ENCODE results near the gene HEATR5A.
A peak's percentile ranks its signal among the peaks of the same experiment; 100 is the strongest.
"Not testable (repeated sequence)": the region's sequence is repeated elsewhere in the genome, so short reads cannot be mapped to it uniquely, and the experiment has no call there.

The HEATR5A gene

DNA sequence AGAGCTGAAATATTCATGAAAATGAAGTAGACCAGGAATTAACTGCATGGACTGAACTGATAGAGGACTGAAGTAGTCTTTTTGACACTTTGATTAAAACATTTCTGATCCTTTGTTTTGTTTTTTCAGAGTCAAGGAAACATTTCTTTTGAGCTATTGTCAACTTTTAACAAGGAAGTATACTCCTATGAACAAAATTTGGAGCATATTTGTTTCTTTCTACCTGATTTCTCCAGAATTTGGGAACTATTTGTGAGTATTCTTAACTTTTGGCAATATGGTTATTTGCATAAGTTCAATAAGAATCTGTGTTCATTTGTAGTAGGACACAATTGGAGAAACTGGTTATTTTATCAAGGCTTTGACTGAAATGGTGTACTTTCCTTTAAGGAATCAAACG lies 141.5 kb downstream of the HEATR5A start:
- no peak for DNase-seq

- DNase-seq = no peak
These were observed 143.3 kb downstream of the HEATR5A start for GRCh38 chr14:31277085-31277484.

GRCh38 chr14:31276417-31276816 lies 143.9 kb downstream of the HEATR5A start:
- DNase-seq = not testable (repeated sequence)

GRCh38 chr14:31275731-31276130 lies 144.6 kb downstream of the HEATR5A start:
- no peak for DNase-seq

DNA sequence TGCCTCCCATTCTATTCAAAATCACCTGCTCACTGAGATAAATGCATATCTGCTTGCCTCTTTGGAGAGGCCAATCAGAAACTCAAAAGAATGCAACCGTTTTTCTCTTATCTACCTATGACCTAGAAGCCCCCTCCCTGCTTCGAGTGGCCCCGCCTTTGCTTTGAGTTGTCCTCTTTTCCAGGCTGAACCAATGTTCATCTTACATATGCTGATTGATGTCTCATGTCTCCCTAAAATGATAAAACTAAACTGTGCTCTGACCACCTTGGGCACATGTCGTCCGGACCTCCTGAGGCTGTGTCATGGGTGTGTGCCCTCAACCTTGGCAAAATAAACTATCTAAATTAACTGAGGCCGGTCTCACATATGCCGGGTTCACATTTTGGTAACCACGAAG lies 148.7 kb downstream of the HEATR5A start:
- no peak for DNase-seq

DNA sequence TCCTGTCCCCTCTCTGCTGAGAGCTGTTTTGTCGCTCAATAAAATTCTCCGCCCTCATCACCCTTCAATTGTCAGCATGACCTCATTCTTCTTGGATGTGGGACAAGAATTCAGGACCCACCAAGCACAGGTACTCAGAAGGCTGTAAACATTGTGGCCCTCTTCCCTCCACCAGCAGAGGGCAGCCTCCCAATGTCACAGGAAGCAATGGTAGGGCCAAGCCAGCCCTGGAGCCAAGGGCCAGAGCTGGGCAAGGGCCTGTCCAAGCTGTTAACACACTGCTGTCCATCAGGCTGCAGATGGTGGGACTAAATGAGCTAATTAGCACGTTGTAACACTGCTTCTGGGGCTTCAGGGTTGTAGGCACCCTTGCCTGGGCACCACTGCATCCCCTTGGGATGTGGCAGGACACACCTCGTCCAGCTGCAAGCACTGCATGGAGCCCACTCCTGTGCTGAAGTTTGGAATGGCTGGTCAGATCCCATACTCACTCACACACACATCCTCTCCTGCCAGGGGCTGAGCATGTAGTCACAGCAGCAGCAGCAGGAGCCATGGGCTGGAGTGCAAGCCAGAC lies 150.1 kb downstream of the HEATR5A start:
- peak in 1 of 2 experiments; percentile 20 for DNase-seq

DNA sequence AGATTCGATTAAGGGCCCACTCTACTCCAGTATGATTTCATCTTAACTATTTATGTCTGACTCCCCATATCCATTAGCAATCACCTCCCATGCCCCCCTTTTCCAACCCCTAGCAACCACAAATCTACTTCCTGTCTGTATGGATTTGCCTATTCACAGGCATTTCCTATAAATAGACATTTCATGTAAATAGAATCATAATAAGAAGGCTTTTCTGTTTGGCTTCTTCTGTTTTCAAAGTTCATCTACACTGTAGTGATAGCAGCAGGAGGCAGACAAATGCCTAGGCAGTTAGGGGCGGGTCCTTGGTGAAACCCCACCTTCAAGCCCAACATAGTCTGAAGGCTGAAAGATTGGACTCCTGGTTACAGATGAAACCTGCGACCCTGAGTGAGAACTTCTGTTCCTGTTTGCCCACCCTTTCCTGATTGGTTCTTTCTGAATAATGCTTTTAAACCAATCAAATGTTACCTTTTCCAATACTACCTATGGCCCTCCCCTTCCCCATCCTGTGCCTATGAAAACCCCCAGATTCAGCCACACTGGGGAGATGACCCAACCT lies 150.6 kb downstream of the HEATR5A start:
- DNase-seq = no peak

- no peak for DNase-seq
These were observed 152.1 kb downstream of the HEATR5A start for GRCh38 chr14:31268216-31268615.

DNA sequence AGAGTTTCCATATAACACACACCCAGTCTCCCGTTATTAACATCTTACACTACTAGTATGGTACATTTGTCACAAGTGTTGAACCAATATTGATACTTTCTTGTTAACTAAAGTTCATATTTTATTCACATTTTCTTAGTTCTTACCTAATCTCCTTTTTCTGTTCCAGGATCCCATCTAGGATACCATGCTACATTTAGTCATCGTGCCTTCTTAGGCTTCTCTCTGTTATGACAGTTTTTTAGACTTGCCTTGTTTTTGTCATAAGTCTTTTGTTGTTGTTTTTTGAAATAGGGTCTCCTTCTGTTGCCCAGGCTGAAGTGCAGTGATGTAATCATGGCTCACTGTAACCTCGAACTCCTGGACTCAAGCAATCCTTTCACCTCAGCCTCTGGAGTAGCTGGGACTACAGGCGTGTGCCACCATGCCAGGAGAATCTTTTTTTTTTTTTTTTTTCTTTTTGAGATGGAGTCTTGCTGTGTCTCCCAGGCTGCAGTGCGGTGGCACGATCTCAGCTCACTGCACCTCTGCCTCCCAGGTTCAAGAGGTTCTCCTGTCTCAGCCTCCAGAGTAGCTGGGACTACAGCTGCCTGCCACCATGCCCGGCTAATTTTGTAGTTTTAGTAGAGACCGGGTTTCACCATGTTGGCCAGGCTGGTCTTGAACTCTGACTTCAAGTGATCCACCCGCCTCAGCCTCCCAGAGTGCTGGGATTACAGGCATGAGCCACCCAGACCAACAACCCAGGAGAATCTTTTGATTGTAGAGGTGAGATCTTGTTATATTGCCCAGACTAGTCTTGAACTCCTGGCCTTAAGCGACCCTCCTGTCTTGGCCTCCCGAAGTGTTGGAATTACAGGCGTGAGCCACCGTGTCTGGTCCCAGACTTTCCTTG lies 153.7 kb downstream of the HEATR5A start:
- no peak for DNase-seq

DNA sequence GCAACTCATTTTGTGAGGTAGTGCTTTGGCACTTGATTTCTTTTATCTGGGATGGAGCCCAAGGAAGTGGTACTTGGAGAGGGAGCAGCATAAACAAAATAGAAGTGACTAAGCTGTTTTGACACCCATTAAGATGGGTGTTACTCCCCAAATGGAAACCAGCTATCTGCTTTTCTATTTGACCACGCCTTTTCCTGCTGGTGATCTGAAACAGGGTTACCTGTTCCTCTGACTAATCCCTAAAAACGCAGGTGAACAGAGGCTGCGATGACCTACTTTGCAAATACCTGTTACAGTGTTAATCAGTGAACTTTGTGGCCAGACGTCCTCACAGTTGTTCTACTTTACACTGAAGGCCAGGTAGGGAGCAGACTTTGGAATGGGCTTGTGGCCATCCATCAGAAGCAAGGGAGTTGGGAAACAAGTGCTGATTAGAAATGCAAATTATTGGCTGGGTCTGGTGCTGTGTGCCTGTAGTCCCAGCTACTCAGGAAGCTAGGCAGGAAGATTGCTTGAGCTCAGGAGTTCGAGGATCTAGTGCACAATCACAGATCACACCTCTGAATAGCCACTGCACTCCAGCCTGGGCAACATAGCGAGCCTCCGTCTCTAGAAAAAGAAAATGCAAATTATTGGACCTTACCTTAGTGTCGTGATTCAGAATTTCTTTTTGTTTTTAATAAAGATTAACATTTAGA lies 154.5 kb downstream of the HEATR5A start:
- no peak for DNase-seq

GRCh38 chr14:31263485-31264133 lies 156.7 kb downstream of the HEATR5A start:
- no peak for DNase-seq

GRCh38 chr14:31261859-31262731 lies 158.3 kb downstream of the HEATR5A start:
- peak; percentile 53 to 73 for DNase-seq

GRCh38 chr14:31261523-31261858 lies 158.9 kb downstream of the HEATR5A start:
- DNase-seq = no peak

DNA sequence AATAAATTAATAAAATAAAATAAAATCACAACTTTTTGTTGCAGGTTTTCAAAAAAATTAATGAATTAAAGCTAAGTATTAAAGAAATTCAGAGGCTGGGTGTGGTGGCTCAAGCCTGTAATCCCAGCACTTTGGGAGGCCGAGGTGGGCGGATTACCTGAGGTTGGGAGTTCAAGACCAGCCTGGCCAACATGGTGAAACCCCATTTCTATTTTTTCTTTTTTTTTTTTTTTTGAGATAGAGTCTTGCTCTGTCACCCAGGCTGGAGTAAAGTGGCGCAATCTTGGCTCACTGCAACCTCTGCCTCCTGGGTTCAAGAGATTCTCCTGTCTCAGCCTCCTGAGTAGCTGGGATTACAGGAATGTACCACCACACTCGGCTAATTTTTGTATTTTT lies 161.3 kb downstream of the HEATR5A start:
- not testable (repeated sequence) for DNase-seq

DNA sequence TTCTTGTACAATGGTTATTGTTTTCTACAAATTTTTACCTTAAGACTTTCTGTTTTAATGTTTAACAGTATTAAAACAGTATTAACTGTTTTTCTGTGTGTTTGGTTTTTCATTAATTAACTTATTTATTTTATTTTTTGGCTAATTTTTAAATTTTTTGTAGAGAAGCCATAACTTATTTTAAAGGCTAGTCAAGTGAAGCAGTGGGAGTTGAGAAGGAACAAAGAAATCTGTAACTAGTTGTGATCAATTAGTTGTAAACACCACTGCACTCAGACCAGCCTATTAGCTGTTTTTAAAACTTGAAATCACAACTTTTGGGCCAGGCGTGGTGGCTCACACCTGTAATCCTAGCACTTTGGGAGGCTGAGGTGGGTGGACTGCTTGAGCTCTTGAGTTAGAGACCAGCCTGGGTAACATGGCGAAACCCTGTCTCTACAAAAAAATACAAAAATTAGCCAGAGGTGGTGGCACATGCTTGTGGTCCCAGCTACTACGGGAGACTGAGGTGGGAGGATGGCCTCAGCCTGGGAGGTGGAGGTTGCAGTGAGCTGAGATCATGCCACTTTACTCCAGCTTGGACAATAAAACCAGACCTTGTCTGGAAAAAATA lies 161.8 kb downstream of the HEATR5A start:
- DNase-seq = no peak

- DNase-seq = not testable (repeated sequence)
These were observed 162.6 kb downstream of the HEATR5A start for GRCh38 chr14:31257554-31258426.

GRCh38 chr14:31257244-31257553 lies 163.2 kb downstream of the HEATR5A start:
- DNase-seq = no peak

DNA sequence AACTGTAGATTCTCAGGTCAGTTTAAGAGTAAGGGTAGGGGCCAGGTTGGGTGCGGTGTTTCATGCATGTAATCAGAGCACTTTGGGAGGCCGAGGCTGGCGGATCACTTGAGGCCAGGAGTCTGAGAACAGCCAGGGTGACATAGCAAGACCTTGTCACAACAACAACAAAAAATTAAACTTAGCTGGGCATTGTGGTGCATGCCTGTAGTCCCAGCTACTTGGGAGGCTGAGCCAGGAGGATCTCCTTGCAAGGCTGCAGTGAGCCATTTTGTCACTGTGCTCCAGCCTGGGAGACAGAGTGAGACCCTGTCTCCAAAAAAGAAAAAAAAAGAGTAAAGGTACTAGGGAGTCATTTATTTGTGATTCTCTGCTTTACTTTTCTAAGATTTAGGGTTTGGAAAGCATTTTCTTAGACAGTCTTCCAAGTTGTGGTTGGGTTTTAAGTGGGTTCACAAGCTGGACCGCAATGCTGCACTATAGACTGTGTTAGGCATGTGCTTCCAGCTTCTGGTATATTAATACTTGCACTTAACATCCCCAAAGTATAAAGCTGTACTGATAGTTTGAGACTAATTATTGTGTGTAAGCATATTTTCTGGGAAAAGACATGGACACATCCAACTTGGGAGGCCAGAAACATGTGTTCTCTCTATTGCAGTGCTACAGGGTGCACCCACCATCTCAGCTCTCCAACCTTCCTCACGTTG lies 163.7 kb downstream of the HEATR5A start:
- DNase-seq = no peak

DNA sequence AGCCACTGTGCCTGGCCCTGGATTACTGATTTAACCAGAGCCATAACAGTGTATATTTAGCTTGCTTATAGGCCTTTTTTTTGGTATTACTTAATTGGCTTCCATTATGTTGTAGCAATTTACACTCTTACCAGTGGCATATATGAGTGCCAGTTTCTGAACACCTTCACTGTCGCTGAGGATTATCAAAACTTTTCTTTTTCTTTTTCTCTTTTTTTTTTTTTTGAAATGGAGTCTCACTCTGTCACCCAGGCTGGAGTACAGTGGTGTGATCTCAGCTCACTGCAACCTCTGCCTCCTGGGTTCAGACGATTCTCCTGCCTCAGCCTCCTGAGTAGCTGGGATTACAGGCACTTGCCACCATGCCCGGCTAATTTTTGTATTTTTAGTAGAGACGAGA lies 164.4 kb downstream of the HEATR5A start:
- DNase-seq = not testable (repeated sequence)

- no peak for DNase-seq
These were observed 165.1 kb downstream of the HEATR5A start for GRCh38 chr14:31255286-31255685.
